ENCODE measurements around the gene TXN2. TPM values are rescaled to one million over a fixed set of nuclear protein-coding genes. Genes with fewer than 3 reads are reported as not detected.

Gene TXN2
- total RNA-seq, 1 experiment from 2014 or later = 95.1 TPM

GRCh38 chr22:36433318-36434231 lies 47.9 kb downstream of the TXN2 start:
- TF ChIP-seq EZH2 (IDR thresholded peaks at IDR 0.05; ENCODE audit: low read depth) (no peak), CTCF (conservative IDR thresholded peaks at IDR 0.05) (no peak)
- no peaks in the 10 kb centered on the region for H4K20me1 ChIP-seq (ENCODE audit: insufficient read depth)
- peaks cover 50% of the 10 kb centered on the region for H3K4me1 ChIP-seq (replicated peaks; ENCODE audit: insufficient read depth)
- no peaks in the 10 kb centered on the region for H3K9me2 ChIP-seq (ENCODE audit: insufficient read depth)
- no peak for DNase-seq
- no peaks in the 10 kb centered on the region for H3K36me3 ChIP-seq (ENCODE audit: low read depth)
- no peaks in the 10 kb centered on the region for H3K27me3 ChIP-seq (ENCODE audit: insufficient read depth, low read depth)
- H3K79me2 ChIP-seq (ENCODE audit: low read depth) = no peaks in the 10 kb centered on the region
- no peak overlapping the region for H2AFZ ChIP-seq
- CTCF ChIA-PET = no interaction called here
- BruUV-seq (replicated peaks) = no TSS peak
- H3K4me3 ChIP-seq = no peak overlapping the region
- peaks cover 25% of the 10 kb centered on the region; the same call in 1 of the 2 replicates for H3F3A ChIP-seq (ENCODE audit: insufficient read depth, low read depth)
- no peak overlapping the region for H3K27ac ChIP-seq
- no peaks in the 10 kb centered on the region for H3K9me3 ChIP-seq (ENCODE audit: insufficient read depth, low read depth)
- POLR2A ChIA-PET (ENCODE audit: unreplicated experiment) = interaction anchor here (0.5 kb wide), 1 partner anchor 36 kb away, joined by 4 read pairs; no protein-coding TSS in a partner anchor
- H3K4me2 ChIP-seq = peak overlapping the region; percentile 24; the same call in 1 of the 2 replicates
- intact Hi-C loops (cut with micrococcal nuclease; ENCODE audit: unreplicated experiment) = no loop called here

- Histone ChIP-seq H3K36me3 (ENCODE audit: low read depth) (no peaks in the 10 kb centered on the region), H4K20me1 (ENCODE audit: insufficient read depth) (no peaks in the 10 kb centered on the region), H3F3A (ENCODE audit: insufficient read depth, low read depth) (peaks cover 22% of the 10 kb centered on the region), H2AFZ (no peak overlapping the region), H3K9me2 (ENCODE audit: insufficient read depth) (no peaks in the 10 kb centered on the region), H3K4me3 (no peak overlapping the region), H3K27ac (no peak overlapping the region), H3K4me2 (no peak overlapping the region), H3K9me3 (ENCODE audit: insufficient read depth, low read depth) (no peaks in the 10 kb centered on the region), H3K4me1 (replicated peaks; ENCODE audit: insufficient read depth) (peaks cover 50% of the 10 kb centered on the region), H3K27me3 (ENCODE audit: insufficient read depth, low read depth) (no peaks in the 10 kb centered on the region), H3K79me2 (ENCODE audit: low read depth) (no peaks in the 10 kb centered on the region)
- POLR2A ChIA-PET (ENCODE audit: unreplicated experiment) = interaction anchor here (0.5 kb wide), 1 partner anchor 36 kb away, joined by 4 read pairs; no protein-coding TSS in a partner anchor
- CTCF ChIA-PET = no interaction called here
- TF ChIP-seq EZH2 (IDR thresholded peaks at IDR 0.05; ENCODE audit: low read depth) = no peak
- no peak for TF ChIP-seq CTCF (conservative IDR thresholded peaks at IDR 0.05)
- DNase-seq = no peak
- no TSS peak for BruUV-seq (replicated peaks)
- intact Hi-C loops (cut with micrococcal nuclease; ENCODE audit: unreplicated experiment) = no loop called here
Measured at GRCh38 chr22:36432592-36433317, 48.7 kb downstream of the TXN2 start.

- Histone ChIP-seq H2AFZ (no peak overlapping the region), H3K27ac (no peak overlapping the region), H3F3A (ENCODE audit: insufficient read depth, low read depth) (peaks cover 26% of the 10 kb centered on the region), H3K4me1 (replicated peaks; ENCODE audit: insufficient read depth) (peaks cover 50% of the 10 kb centered on the region), H3K4me3 (no peak overlapping the region), H3K27me3 (ENCODE audit: insufficient read depth, low read depth) (no peaks in the 10 kb centered on the region), H3K9me3 (ENCODE audit: insufficient read depth, low read depth) (no peaks in the 10 kb centered on the region), H3K4me2 (no peak overlapping the region), H3K79me2 (ENCODE audit: low read depth) (no peaks in the 10 kb centered on the region), H3K36me3 (ENCODE audit: low read depth) (no peaks in the 10 kb centered on the region), H4K20me1 (ENCODE audit: insufficient read depth) (no peaks in the 10 kb centered on the region), H3K9me2 (ENCODE audit: insufficient read depth) (no peaks in the 10 kb centered on the region)
- DNase-seq = no peak
- ChIA-PET POLR2A (ENCODE audit: unreplicated experiment) (no interaction called here), CTCF (no interaction called here)
- BruUV-seq (replicated peaks) = no TSS peak
- TF ChIP-seq CTCF (conservative IDR thresholded peaks at IDR 0.05) = no peak
- TF ChIP-seq EZH2 (IDR thresholded peaks at IDR 0.05; ENCODE audit: low read depth) = no peak
- intact Hi-C loops (cut with micrococcal nuclease; ENCODE audit: unreplicated experiment) = no loop called here
Measured at GRCh38 chr22:36431977-36432376, 49.5 kb downstream of the TXN2 start.
